Activated naive CD8-positive, alpha-beta T cell treated with anti-CD3 and anti-CD28 coated beads, Interleukin-2, amount 10 ng/mL, durations not matched to agents 7 days and 5 days (primary cell): Measurements from ENCODE around the gene TUT7. TPM values are rescaled to one million over a fixed set of nuclear protein-coding genes. Genes with fewer than 3 reads are reported as not detected.

ENCODE experiments used
- ATAC-seq: fragments of 150-1000 bp; cut with Tn5 transposase; one replicate; pipeline ENCODE4 v1.10.0; 2021; ENCODE audit warnings: low read depth, moderate library complexity
- POLR2A ChIA-PET: fragments of 350-600 bp; sonication (Branson Sonifier 250); formaldehyde crosslinking; loops from one replicate; lab custom pipeline; 2021; ENCODE audit warnings: antibody characterized with exemption; lab: Charles Lee
- DNase-seq: peaks from one replicate; pipeline ENCODE4 v3.0.0; 2021
- H3K27ac Mint-ChIP-seq: one replicate; pipeline ENCODE4 v1.8.0; 2022; ENCODE audit warnings: mild to moderate bottlenecking, mixed read lengths
- H3K27me3 Mint-ChIP-seq: one replicate; pipeline ENCODE4 v1.8.0; 2022; ENCODE audit warnings: mild to moderate bottlenecking, moderate library complexity, mixed read lengths
- H3K36me3 Mint-ChIP-seq: one replicate; pipeline ENCODE4 v1.8.0; 2021; ENCODE audit warnings: mild to moderate bottlenecking, mixed read lengths
- H3K4me1 Mint-ChIP-seq: one replicate; pipeline ENCODE4 v1.8.0; 2021; ENCODE audit warnings: mixed read lengths
- H3K4me3 Mint-ChIP-seq: one replicate; pipeline ENCODE4 v1.8.0; 2022; ENCODE audit warnings: mild to moderate bottlenecking, moderate library complexity, mixed read lengths
- H3K9me3 Mint-ChIP-seq: one replicate; pipeline ENCODE4 v1.8.0; 2021; ENCODE audit warnings: mixed read lengths
- total RNA-seq, 2 experiments: library from RNA; stranded (reverse); gene quantifications; one replicate each; pipeline ENCODE4 v1.2.3, GENCODE V29; 2021

The TUT7 gene
- total RNA-seq, 2 experiments from 2014 or later: 46.6 to 49.3 TPM

GRCh38 chr9:86256653-86257052 is 97.6 kb downstream of the TUT7 start:
- DNase-seq (no peak), ATAC-seq (no peak)
- no peaks in the 10 kb centered on the region for H3K4me1 Mint-ChIP-seq
- POLR2A ChIA-PET: no interaction called here
- H3K27me3 Mint-ChIP-seq: no peaks in the 10 kb centered on the region
- peaks cover 4% of the 10 kb centered on the region for H3K36me3 Mint-ChIP-seq
- H3K9me3 Mint-ChIP-seq: peaks cover 4% of the 10 kb centered on the region
- no peak overlapping the region for H3K4me3 Mint-ChIP-seq
- no peak overlapping the region for H3K27ac Mint-ChIP-seq

GRCh38 chr9:86253577-86253976 is 100.6 kb downstream of the TUT7 start:
- Mint-ChIP-seq H3K36me3 (peaks cover 4% of the 10 kb centered on the region), H3K9me3 (peaks cover 4% of the 10 kb centered on the region), H3K27ac (no peak overlapping the region), H3K27me3 (no peaks in the 10 kb centered on the region), H3K4me1 (no peaks in the 10 kb centered on the region), H3K4me3 (no peak overlapping the region)
- POLR2A ChIA-PET: no interaction called here
- DNase-seq (no peak), ATAC-seq (no peak)

GRCh38 chr9:86252870-86253269 is 101.3 kb downstream of the TUT7 start:
- no peaks in the 10 kb centered on the region for H3K27me3 Mint-ChIP-seq
- DNase-seq: no peak
- H3K36me3 Mint-ChIP-seq: peaks cover 4% of the 10 kb centered on the region
- ATAC-seq: no peak
- POLR2A ChIA-PET: no interaction called here
- H3K27ac Mint-ChIP-seq: no peak overlapping the region
- no peaks in the 10 kb centered on the region for H3K4me1 Mint-ChIP-seq
- H3K4me3 Mint-ChIP-seq: no peak overlapping the region
- peaks cover 4% of the 10 kb centered on the region for H3K9me3 Mint-ChIP-seq

DNA sequence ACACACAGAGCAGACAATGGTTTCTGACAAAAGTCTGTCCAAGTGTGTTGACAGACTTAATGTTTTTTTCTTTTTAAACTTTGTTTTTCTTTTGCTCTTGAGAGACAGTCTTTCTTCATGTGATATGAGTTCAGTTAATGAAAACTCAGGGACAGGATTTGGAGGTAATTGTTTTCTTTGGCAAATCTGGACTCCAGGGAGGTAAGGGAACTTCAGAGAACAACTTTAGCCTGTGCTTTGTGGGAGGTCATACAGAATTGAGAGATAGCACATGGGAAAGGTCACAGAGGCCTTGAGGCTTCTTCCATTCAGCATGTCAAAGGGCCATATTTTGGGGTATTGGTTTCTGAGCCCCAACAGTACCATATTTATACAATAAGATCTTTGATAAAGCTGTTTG is 104.1 kb downstream of the TUT7 start:
- no peaks in the 10 kb centered on the region for H3K27me3 Mint-ChIP-seq
- DNase-seq (no peak), ATAC-seq (no peak)
- H3K27ac Mint-ChIP-seq: no peak overlapping the region
- no peaks in the 10 kb centered on the region for H3K4me1 Mint-ChIP-seq
- POLR2A ChIA-PET: no interaction called here
- no peak overlapping the region for H3K4me3 Mint-ChIP-seq
- H3K9me3 Mint-ChIP-seq: peaks cover 4% of the 10 kb centered on the region
- peaks cover 4% of the 10 kb centered on the region for H3K36me3 Mint-ChIP-seq

- no peak for DNase-seq
- no peaks in the 10 kb centered on the region for H3K4me1 Mint-ChIP-seq
- H3K27me3 Mint-ChIP-seq: no peaks in the 10 kb centered on the region
- no peak overlapping the region for H3K4me3 Mint-ChIP-seq
- H3K9me3 Mint-ChIP-seq: peaks cover 3% of the 10 kb centered on the region
- H3K36me3 Mint-ChIP-seq: peaks cover 3% of the 10 kb centered on the region
- ATAC-seq: no peak
- no peak overlapping the region for H3K27ac Mint-ChIP-seq
- POLR2A ChIA-PET: no interaction called here
Measured at GRCh38 chr9:86248746-86249145, 105.5 kb downstream of the TUT7 start.

GRCh38 chr9:86246752-86247161 is 107.5 kb downstream of the TUT7 start:
- H3K27ac Mint-ChIP-seq: no peak overlapping the region
- ATAC-seq: no peak
- H3K27me3 Mint-ChIP-seq: no peaks in the 10 kb centered on the region
- no peak for DNase-seq
- no peaks in the 10 kb centered on the region for H3K9me3 Mint-ChIP-seq
- no peak overlapping the region for H3K4me3 Mint-ChIP-seq
- H3K4me1 Mint-ChIP-seq: peaks cover 2% of the 10 kb centered on the region
- POLR2A ChIA-PET: no interaction called here
- no peaks in the 10 kb centered on the region for H3K36me3 Mint-ChIP-seq

DNA sequence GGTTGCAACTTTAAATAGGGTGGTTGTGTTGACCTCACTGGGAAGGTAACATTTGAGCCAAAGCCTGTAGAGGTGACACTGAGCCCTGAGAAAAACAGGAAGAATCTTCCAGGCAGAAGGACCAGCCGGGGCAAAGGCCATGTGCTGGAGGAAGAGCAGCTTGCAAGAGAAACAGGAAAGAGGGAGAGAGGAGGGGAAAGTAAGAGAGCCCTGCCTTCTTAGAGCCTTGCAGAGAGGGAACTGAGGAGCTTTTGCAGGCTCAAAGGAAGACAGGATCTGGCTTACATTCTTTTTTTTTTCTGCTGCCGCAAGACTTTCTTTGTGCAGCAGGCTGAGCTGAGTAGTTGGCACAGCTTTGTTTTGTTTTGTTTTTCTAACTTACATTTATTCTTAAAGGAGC is 112.1 kb downstream of the TUT7 start:
- no peak for DNase-seq
- Mint-ChIP-seq H3K4me1 (peaks cover 4% of the 10 kb centered on the region), H3K9me3 (no peaks in the 10 kb centered on the region), H3K36me3 (no peaks in the 10 kb centered on the region), H3K4me3 (no peak overlapping the region), H3K27me3 (peaks cover 3% of the 10 kb centered on the region), H3K27ac (no peak overlapping the region)
- POLR2A ChIA-PET: interaction anchor here (0.6 kb wide), 1 partner anchor 354 kb away, joined by 3 read pairs; no protein-coding TSS in a partner anchor
- ATAC-seq: no peak

GRCh38 chr9:86241216-86241615 is 113.0 kb downstream of the TUT7 start:
- no peaks in the 10 kb centered on the region for H3K9me3 Mint-ChIP-seq
- no peak overlapping the region for H3K4me3 Mint-ChIP-seq
- H3K4me1 Mint-ChIP-seq: peaks cover 4% of the 10 kb centered on the region
- H3K27me3 Mint-ChIP-seq: peaks cover 3% of the 10 kb centered on the region
- no peak for ATAC-seq
- no peaks in the 10 kb centered on the region for H3K36me3 Mint-ChIP-seq
- no peak overlapping the region for H3K27ac Mint-ChIP-seq
- POLR2A ChIA-PET: no interaction called here
- no peak for DNase-seq

DNA sequence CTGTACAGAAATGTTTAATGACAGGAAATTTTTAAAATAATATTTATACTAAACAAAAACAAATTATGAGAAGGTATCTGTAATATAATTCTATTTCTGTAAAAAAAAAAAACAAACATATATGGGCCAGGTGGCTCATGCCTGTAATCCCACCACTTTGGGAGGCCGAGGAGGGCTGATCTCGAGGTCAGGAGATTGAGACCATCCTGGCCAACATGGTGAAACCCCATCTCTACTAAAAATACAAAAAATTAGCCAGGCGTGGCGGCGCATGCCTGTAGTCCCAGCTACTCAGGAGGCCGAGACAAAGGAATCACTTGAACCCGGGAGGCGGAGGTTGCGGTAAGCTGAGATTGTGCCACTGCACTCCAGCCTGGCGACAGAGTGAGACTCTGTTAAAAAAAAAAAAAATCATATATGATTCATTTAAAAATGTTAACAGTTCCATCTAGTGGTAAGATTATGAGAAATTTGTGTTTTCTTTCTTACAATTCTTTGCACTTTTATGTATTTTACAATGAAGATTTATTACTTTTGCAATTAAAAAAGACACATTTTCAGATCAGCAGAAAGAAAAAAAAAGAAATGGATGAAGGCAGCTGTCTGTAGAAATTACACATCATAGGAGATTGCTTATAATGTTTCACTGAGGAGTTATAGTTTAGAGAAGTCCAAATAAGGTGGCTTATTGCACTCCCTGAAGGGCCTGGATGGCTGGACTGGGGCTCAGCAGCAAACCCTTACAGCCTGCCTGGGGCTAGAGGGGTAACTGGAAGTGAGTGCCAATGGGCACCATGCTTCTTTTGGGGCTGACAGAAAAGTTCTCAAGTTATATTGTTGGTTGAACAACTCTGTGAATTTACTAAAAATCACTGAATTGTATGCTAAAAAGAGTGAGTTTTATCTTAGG is 115.1 kb downstream of the TUT7 start:
- no peak overlapping the region for H3K27ac Mint-ChIP-seq
- DNase-seq (no peak), ATAC-seq (no peak)
- no peaks in the 10 kb centered on the region for H3K9me3 Mint-ChIP-seq
- H3K36me3 Mint-ChIP-seq: no peaks in the 10 kb centered on the region
- peaks cover 4% of the 10 kb centered on the region for H3K4me1 Mint-ChIP-seq
- no peak overlapping the region for H3K4me3 Mint-ChIP-seq
- peaks cover 3% of the 10 kb centered on the region for H3K27me3 Mint-ChIP-seq
- POLR2A ChIA-PET: no interaction called here

Other genes with a start within 250 kb of the TUT7 start
- gene C9orf153, start 94.8 kb downstream of the TUT7 start, total RNA-seq: under 1 TPM; 0.30 to 0.34 TPM
- 10 to 100 TPM; 21.2 to 24.5 TPM for gene ISCA1, start 71.9 kb downstream of the TUT7 start, total RNA-seq